ENCODE results near the gene RUVBL1.

The RUVBL1 gene

GRCh38 chr3:128073185-128073725 lies 50.4 kb downstream of the RUVBL1 start:
- FAIRE-seq (no peak), DNase-seq (ENCODE audit: insufficient read length, low spot score) (no peak)
- no peak for TF ChIP-seq CTCF (IDR thresholded peaks at IDR 0.05; ENCODE audit: insufficient read depth, missing control alignments)

DNA sequence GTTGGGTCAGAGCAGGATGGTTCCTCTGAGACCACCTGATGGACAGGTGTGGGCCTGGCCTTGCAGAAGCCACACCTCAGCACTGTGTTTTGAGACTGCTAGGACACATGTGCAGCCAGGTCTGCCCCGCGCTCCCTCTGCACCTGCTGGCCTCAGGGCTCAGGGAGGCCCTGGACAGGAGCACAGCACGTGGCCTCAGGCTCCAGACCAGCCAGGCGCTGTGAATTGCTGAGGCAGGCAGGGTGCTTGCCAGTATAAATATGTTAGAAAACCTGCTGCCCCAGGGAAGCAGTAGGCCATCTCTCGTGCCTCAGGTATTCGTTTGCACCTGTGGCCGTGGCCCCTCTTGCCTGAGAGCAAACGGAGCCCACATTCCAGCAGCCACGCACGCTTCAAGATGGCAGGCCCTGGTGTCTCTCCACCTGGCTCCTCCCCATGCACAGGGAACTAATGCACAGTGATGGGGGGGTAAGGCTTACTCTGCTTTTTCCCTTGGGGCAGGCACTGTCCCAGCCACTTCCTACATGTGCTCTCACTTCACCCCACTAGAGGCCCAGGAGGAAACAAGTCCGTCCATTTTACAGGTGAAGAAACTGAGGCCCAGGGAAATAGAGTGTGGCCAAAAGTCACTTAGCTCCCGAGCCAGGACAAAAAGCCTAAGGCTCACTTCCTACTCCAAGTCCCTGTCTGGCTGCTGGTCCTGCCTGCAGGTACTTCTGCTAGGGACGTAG lies 51.0 kb downstream of the RUVBL1 start:
- DNase-seq (ENCODE audit: insufficient read length, low spot score) (no peak), FAIRE-seq (no peak)
- TF ChIP-seq CTCF (IDR thresholded peaks at IDR 0.05; ENCODE audit: insufficient read depth, missing control alignments) = no peak

DNA sequence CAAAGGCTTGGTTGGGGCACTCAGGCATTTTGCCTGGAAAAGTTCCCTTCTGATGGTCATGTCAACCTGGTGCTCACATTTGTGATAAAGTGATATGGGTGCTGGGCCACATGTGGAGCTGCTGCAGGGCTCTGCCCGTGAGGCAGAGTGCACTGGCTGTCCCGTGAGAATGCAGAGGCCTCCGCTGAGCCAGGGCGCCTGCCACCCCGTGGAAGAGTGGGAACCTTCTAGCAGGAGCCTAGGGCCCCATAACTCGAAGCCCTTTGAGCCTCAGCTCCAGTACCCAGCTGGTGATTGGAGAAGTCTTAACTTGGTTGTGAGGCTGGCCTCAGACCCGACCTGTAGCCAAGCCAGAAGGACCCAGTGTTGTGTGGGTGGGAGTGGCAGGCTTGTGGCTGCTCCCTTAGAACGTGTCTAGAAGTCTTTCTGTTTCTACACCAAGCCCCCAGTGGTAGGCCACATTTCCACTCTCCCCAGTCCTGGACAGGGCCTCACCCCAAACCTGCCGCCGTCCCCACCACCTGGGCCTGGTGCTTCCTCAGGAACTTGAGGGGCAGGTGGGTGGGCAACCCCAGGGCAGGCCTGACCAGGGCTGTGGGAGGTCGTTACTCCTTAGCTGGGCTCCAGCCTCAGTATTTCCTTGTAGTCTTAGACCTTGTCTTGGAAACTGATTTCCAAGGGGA lies 51.7 kb downstream of the RUVBL1 start:
- DNase-seq (ENCODE audit: insufficient read length, low spot score) (no peak), FAIRE-seq (no peak)
- no peak for TF ChIP-seq CTCF (IDR thresholded peaks at IDR 0.05; ENCODE audit: insufficient read depth, missing control alignments)

DNA sequence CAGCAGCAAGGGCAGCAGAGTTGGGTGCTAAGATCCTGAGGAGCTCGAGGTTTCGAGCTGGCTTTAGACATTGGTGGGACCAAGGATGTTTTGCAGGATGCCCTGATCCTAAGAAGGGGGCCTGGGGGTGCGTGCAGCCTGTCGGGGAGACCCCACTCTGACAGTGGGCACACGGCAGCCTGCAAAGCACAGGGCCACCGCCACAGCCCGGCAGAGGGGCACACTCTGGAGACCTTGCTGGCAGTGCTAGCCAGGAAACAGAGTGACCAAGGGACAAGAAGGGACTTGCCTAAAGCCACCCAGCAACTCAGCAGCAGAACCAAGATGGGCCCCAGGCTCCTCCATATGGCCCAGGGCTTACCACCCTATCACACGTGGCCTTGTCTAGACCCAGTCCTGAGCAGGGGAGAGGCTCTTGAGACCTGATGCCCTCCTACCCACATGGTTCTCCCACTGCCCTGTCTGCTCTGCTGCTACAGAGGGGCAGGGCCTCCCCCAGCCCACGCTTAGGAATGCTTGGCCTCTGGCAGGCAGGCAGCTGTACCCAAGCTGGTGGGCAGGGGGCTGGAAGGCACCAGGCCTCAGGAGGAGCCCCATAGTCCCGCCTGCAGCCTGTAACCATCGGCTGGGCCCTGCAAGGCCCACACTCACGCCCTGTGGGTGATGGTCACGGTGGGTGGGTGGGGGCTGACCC lies 52.6 kb downstream of the RUVBL1 start:
- no peak for FAIRE-seq
- DNase-seq (ENCODE audit: insufficient read length, low spot score) = no peak
- no peak for TF ChIP-seq CTCF (IDR thresholded peaks at IDR 0.05; ENCODE audit: insufficient read depth, missing control alignments)

- FAIRE-seq (no peak), DNase-seq (ENCODE audit: insufficient read length, low spot score) (no peak)
- TF ChIP-seq CTCF (IDR thresholded peaks at IDR 0.05; ENCODE audit: insufficient read depth, missing control alignments) = no peak
These were observed 54.3 kb downstream of the RUVBL1 start for GRCh38 chr3:128069271-128069670.

DNA sequence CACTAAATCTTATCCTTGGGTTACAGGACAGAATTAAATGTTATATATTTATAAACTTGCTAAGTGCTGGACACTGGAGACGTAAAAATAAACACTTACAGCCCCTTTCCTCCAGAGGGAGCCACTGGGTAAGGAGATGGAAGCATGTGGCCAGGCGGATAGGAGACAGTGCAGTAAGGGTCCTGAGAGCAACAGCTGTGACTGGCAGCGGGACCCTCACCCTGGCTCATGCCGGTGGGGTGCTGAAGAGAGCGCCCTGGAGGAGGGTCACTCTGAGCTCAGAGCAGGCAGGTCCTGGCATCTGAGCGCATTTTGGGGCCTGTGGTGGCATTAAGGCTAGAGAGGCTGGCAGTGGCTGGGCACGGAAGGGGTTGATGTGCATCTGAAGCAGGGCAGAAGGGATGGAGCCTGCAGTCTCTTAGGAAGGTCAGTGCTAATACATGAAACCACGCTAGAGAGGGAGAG lies 55.4 kb downstream of the RUVBL1 start:
- DNase-seq (ENCODE audit: insufficient read length, low spot score) = peak; percentile 55
- peak; percentile 55 for TF ChIP-seq CTCF (IDR thresholded peaks at IDR 0.05; ENCODE audit: insufficient read depth, missing control alignments)
- no peak for FAIRE-seq

All from D721Med (cell line).